Cardiac muscle cell (in vitro differentiated cells and primary cell): Measurements from ENCODE around the gene CCDC40. TPM values are rescaled to one million over a fixed set of nuclear protein-coding genes. Genes with fewer than 3 reads are reported as not detected.

Experiments
- DNase-seq, 2 donors: peaks; one replicate each; pipeline versions ENCODE4 v3.0.0 to v3.0.0-alpha.2; 2010 to 2017; ENCODE audit warnings: low read depth in 1 of 2, low spot score in 1 of 2
- H3K27ac ChIP-seq: fragments of 200-600 bp; sonication (generic); 2 replicates; pipeline ENCODE4 v1.5.1; 2016
- H3K27me3 ChIP-seq: fragments of 200-600 bp; sonication (generic); 2 replicates; pipeline ENCODE4 v1.6.0; 2016; ENCODE audit warnings: control low read depth
- H3K36me3 ChIP-seq: fragments of 200-600 bp; sonication (generic); 2 replicates; pipeline ENCODE4 v1.5.1; 2016; ENCODE audit warnings: control low read depth
- H3K4me1 ChIP-seq: fragments of 200-600 bp; sonication (generic); 2 replicates; pipeline ENCODE4 v1.8.1; 2017; ENCODE audit warnings: low read depth, mild to moderate bottlenecking, mixed run types
- H3K4me3 ChIP-seq: fragments of 200-600 bp; sonication (generic); 2 replicates; pipeline ENCODE4 v1.5.1; 2016; ENCODE audit warnings: mild to moderate bottlenecking
- H3K9me3 ChIP-seq: fragments of 200-600 bp; sonication (generic); 2 replicates; pipeline ENCODE4 v1.5.1; 2017; ENCODE audit warnings: low read depth, mild to moderate bottlenecking, control low read depth
- polyA plus RNA-seq: library from polyadenylated mRNA; unstranded; fragments of >200 nt; fragmentation: Nextera tagmentation; extraction: Ambion mirVana; gene quantifications from 2 replicates; pipeline ENCODE4 v1.2.1, GENCODE V29; 2016
- total RNA-seq: library from RNA; depleted of rRNA; stranded (reverse); fragments of >200 nt; gene quantifications from 2 replicates; pipeline ENCODE4 v1.2.3, GENCODE V29; 2016
- TF ChIP-seq, protein P1 (sequence below): IDR thresholded peaks from 2 replicates; pipeline ENCODE4 v1.5.1; 2012; ENCODE audit warnings: low read depth, mild to moderate bottlenecking, low read length

Gene CCDC40
- total and polyA plus RNA-seq, 2 experiments from 2014 or later, result 11.3 to 12.2 TPM

- no peaks in the 10 kb centered on the region for H3K36me3 ChIP-seq
- no peaks in the 10 kb centered on the region for H3K9me3 ChIP-seq
- H3K4me3 ChIP-seq, result no peak overlapping the region
- no peaks in the 10 kb centered on the region for H3K4me1 ChIP-seq
- no peak overlapping the region for H3K27ac ChIP-seq
- TF ChIP-seq, protein P1, sequence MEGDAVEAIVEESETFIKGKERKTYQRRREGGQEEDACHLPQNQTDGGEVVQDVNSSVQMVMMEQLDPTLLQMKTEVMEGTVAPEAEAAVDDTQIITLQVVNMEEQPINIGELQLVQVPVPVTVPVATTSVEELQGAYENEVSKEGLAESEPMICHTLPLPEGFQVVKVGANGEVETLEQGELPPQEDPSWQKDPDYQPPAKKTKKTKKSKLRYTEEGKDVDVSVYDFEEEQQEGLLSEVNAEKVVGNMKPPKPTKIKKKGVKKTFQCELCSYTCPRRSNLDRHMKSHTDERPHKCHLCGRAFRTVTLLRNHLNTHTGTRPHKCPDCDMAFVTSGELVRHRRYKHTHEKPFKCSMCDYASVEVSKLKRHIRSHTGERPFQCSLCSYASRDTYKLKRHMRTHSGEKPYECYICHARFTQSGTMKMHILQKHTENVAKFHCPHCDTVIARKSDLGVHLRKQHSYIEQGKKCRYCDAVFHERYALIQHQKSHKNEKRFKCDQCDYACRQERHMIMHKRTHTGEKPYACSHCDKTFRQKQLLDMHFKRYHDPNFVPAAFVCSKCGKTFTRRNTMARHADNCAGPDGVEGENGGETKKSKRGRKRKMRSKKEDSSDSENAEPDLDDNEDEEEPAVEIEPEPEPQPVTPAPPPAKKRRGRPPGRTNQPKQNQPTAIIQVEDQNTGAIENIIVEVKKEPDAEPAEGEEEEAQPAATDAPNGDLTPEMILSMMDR, result no peak
- DNase-seq, result peak in 1 of 2 donors; percentile 71
- H3K27me3 ChIP-seq, result no peaks in the 10 kb centered on the region
Observed at GRCh38 chr17:80068301-80069222, 32.1 kb downstream of the CCDC40 start.

DNA sequence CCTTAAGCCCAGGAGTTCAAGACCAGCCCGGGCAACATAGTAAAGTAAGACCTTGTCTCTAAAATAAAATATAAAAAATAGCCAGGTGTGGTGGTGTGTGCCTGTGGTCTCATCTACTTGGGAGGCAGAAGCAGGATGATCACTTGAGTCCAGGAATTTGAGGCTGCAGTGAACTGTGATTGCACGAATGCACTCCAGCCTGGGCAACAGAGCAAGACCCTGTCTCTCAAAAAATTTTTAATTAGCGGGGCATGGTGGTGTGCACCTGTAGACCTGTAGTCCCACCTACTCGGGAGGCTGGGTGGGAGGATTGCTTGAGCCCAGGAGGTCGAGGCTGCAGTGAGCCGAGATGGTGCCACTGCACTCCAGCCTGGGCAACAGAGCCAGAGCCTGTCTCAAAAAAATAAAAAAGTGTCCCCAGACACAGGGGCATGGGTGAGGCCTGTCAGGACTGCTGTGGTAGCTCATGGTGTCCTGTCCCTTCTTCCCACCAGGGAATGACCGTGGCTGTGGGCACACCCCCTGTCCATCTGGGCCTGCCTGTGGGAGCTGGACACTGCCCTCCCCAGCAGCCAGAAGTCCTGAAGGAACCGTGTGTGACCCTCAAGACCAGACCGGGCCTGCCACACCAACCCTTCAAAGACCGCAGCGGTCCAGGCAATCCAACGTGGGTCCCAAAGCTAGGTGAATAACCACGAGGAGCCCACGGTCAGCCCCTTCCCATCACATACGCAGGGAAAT is 34.1 kb downstream of the CCDC40 start:
- Histone ChIP-seq H3K9me3 (no peaks in the 10 kb centered on the region), H3K36me3 (no peaks in the 10 kb centered on the region), H3K4me3 (no peak overlapping the region), H3K27me3 (no peaks in the 10 kb centered on the region), H3K27ac (no peak overlapping the region), H3K4me1 (no peaks in the 10 kb centered on the region)
- DNase-seq, result no peak
- TF ChIP-seq, protein P1, result no peak

- no peaks in the 10 kb centered on the region for H3K4me1 ChIP-seq
- H3K27ac ChIP-seq, result no peak overlapping the region
- H3K27me3 ChIP-seq, result no peaks in the 10 kb centered on the region
- H3K9me3 ChIP-seq, result no peaks in the 10 kb centered on the region
- TF ChIP-seq, protein P1, result no peak
- H3K4me3 ChIP-seq, result no peak overlapping the region
- H3K36me3 ChIP-seq, result no peaks in the 10 kb centered on the region
- DNase-seq, result peak in 1 of 2 donors; percentile 75
Observed at GRCh38 chr17:80071116-80071841, 34.8 kb downstream of the CCDC40 start.

DNA sequence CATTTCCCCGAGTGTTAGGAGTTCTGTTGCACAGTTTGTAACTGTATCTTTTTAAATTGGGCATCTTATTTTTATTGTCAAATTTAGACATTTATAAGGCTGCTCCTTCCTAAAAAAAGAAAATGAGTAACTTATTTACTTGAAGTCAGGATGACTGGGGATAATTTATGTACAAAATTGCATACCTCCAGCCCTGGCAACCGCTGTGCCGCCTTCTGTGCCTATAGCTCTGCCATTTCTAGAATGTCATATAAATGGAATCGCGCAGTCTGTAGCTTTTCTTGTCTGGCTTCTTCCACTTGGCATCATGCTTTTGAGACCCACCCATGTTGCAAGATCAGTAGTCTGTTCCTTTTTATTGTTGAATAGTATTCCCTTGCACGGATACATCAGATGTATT is 36.0 kb downstream of the CCDC40 start:
- TF ChIP-seq, protein P1, result no peak
- no peaks in the 10 kb centered on the region for H3K4me1 ChIP-seq
- no peak for DNase-seq
- H3K9me3 ChIP-seq, result no peaks in the 10 kb centered on the region
- no peak overlapping the region for H3K27ac ChIP-seq
- H3K4me3 ChIP-seq, result no peak overlapping the region
- H3K27me3 ChIP-seq, result no peaks in the 10 kb centered on the region
- H3K36me3 ChIP-seq, result no peaks in the 10 kb centered on the region

- H3K4me1 ChIP-seq, result no peaks in the 10 kb centered on the region
- H3K27me3 ChIP-seq, result no peaks in the 10 kb centered on the region
- no peak overlapping the region for H3K4me3 ChIP-seq
- no peaks in the 10 kb centered on the region for H3K9me3 ChIP-seq
- DNase-seq, result peak in 1 of 2 donors; percentile 38
- H3K36me3 ChIP-seq, result no peaks in the 10 kb centered on the region
- TF ChIP-seq, protein P1, result no peak
- H3K27ac ChIP-seq, result no peak overlapping the region
Observed at GRCh38 chr17:80080081-80080480, 43.6 kb downstream of the CCDC40 start.
